ENCODE measurements around the gene OR51D1. TPM values are rescaled to one million over a fixed set of nuclear protein-coding genes. Genes with fewer than 3 reads are reported as not detected.

Gene OR51D1
- total RNA-seq, 1 donor from 2014 or later: not detected

DNA sequence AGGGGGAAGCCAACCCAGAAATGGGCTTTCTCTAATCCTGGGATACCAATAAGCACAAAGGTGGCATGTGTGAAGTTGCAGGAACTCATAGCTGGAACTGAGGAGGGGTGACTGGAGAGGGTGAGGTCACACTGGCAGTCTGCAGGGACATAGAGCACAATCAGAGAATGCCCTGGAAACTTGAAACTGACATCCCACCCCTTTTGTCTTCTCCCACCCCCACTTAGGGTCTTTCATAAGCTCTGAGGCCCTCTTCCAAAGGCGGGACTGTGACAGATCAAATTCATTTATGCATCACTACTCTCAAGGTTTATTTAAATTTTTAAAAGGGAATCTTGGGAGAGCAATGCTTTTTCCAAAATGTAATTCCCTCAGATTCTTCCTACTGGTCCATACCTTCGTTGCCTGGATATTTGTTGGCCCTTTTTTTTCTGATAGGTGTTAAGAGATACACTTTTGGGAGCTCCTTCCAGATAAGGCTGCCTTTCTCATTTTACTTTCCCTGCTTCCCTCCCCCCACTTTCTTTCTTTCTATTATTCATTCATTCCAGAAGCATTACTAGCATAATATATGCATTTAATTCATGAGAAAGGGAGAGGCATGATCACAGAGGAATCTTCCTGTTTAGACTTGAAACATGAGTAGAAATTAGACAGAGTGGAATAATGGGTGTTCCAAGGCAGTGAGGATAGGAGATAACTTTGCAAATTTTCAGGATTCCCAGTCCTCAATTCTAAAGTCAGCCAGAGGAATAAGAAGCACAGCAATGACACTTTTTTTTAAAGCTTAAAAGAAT lies 45.5 kb downstream of the OR51D1 start:
- TF ChIP-seq, protein P1, sequence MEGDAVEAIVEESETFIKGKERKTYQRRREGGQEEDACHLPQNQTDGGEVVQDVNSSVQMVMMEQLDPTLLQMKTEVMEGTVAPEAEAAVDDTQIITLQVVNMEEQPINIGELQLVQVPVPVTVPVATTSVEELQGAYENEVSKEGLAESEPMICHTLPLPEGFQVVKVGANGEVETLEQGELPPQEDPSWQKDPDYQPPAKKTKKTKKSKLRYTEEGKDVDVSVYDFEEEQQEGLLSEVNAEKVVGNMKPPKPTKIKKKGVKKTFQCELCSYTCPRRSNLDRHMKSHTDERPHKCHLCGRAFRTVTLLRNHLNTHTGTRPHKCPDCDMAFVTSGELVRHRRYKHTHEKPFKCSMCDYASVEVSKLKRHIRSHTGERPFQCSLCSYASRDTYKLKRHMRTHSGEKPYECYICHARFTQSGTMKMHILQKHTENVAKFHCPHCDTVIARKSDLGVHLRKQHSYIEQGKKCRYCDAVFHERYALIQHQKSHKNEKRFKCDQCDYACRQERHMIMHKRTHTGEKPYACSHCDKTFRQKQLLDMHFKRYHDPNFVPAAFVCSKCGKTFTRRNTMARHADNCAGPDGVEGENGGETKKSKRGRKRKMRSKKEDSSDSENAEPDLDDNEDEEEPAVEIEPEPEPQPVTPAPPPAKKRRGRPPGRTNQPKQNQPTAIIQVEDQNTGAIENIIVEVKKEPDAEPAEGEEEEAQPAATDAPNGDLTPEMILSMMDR (IDR thresholded peaks at IDR 0.05; ENCODE audit: insufficient read depth, low read length, poor library complexity, severe bottlenecking): no peak
- no peak for DNase-seq (ENCODE audit: low read depth)
- Histone ChIP-seq H3K36me3 (ENCODE audit: control insufficient read depth, insufficient read depth, low read length) (no peaks in the 10 kb centered on the region), H3K4me3 (ENCODE audit: low read depth, low read length) (no peak overlapping the region), H3K27me3 (ENCODE audit: control insufficient read depth, insufficient read depth, low read length) (no peaks in the 10 kb centered on the region)

DNA sequence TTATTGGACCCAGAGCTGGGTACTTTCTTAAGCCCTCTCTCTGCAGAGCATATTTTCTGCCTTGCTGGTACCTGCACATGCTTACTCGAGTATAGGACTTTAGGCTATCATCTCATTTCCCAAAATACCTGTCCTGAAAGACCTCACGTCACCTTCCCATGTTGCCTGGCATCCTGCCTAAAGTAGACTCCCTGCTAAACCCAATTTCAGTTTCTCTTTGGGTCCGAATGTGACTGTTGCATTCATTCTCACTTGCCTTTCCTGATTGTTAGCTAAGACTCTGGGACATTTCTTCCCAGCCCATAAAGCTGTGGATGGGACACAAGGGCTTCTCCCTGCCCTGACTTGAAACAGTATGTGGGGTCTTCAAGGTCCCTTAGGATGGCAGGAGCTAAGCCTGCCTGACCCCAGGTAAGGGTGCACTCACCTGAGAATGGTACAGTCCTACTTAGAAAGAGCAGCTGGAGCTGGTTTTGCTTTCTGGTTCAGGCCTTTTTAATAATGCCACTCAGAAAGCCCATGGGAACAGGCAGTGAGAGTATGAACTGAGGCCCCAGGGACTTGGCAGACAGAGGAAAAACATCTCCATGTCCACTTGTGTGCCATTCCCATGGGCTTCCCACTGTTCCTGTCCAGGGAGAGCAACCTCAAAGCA lies 47.5 kb downstream of the OR51D1 start:
- TF ChIP-seq, protein P1 (IDR thresholded peaks at IDR 0.05; ENCODE audit: insufficient read depth, low read length, poor library complexity, severe bottlenecking): no peak
- Histone ChIP-seq H3K36me3 (ENCODE audit: control insufficient read depth, insufficient read depth, low read length) (no peaks in the 10 kb centered on the region), H3K27me3 (ENCODE audit: control insufficient read depth, insufficient read depth, low read length) (no peaks in the 10 kb centered on the region), H3K4me3 (ENCODE audit: low read depth, low read length) (no peak overlapping the region)
- DNase-seq (ENCODE audit: low read depth): no peak

Other genes starting within 250 kb of the OR51D1 start
- gene TRIM21, start 243.8 kb upstream of the OR51D1 start, total RNA-seq: 22.3 and 25.3 TPM in 2 replicates
- not detected in 2 replicates for gene OR52K2, start 188.2 kb upstream of the OR51D1 start, total RNA-seq
- not detected in 2 replicates for gene OR52K1, start 154.8 kb upstream of the OR51D1 start, total RNA-seq
- gene OR52M1, start 92.3 kb upstream of the OR51D1 start, total RNA-seq: not detected in 2 replicates
- gene OR52I2, start 55.7 kb upstream of the OR51D1 start, total RNA-seq: not detected in 2 replicates
- not detected in 2 replicates for gene OR52I1, start 43.4 kb upstream of the OR51D1 start, total RNA-seq
- 21.9 and 25.3 TPM in 2 replicates for gene TRIM68, start 29.2 kb upstream of the OR51D1 start, total RNA-seq
- not detected in 2 replicates for gene OR51E1, start 6.5 kb downstream of the OR51D1 start, total RNA-seq
- not detected in 2 replicates for gene OR51E2, start 60.4 kb downstream of the OR51D1 start, total RNA-seq
- gene MMP26, start 67.3 kb downstream of the OR51D1 start, total RNA-seq: not detected in 2 replicates
- gene OR51F1, start 132.5 kb downstream of the OR51D1 start, total RNA-seq: not detected in 2 replicates
- gene OR52R1, start 166.9 kb downstream of the OR51D1 start, total RNA-seq: not detected in 2 replicates
- gene OR51F2, start 183.8 kb downstream of the OR51D1 start, total RNA-seq: not detected in 2 replicates
- not detected in 2 replicates for gene OR51S1, start 211.7 kb downstream of the OR51D1 start, total RNA-seq
- not detected in 2 replicates for gene OR51T1, start 244.4 kb downstream of the OR51D1 start, total RNA-seq